ENCODE measurements around the gene WNT1. TPM values are rescaled to one million over a fixed set of nuclear protein-coding genes. Genes with fewer than 3 reads are reported as not detected.

WNT1 gene
- total RNA-seq, 1 donor from 2014 or later, result not detected

DNA sequence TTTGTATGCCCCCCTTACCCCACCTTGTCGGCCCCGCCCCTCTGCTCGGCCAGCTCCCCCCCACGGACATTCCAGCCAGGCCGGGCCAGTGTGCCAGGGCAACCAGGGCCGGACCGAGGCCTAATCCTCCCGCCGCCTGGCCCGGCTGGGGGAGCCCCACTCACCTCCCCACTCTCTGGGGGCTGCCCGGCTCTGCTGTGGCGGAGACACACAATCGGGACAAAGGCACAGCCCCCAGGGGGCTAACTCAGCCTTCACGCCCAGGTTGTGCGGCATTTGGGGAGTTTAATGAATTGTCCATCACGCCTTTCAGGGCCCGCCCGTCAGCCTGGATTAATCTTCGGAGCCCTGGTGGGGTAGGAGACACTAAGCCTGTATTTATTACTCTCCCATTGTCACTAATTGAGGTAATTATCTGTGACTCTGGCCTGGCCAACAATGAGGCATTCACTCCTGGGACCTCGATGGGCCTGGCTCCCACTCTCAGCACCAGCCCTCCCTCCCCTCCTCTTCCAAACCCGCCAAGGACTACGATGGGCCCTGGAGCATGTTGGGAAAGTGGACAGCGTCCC, 8.7 kb downstream of the WNT1 start:
- H3K4me1 Mint-ChIP-seq (ENCODE audit: low read depth), result peaks cover under 1% of the 10 kb centered on the region

DNA sequence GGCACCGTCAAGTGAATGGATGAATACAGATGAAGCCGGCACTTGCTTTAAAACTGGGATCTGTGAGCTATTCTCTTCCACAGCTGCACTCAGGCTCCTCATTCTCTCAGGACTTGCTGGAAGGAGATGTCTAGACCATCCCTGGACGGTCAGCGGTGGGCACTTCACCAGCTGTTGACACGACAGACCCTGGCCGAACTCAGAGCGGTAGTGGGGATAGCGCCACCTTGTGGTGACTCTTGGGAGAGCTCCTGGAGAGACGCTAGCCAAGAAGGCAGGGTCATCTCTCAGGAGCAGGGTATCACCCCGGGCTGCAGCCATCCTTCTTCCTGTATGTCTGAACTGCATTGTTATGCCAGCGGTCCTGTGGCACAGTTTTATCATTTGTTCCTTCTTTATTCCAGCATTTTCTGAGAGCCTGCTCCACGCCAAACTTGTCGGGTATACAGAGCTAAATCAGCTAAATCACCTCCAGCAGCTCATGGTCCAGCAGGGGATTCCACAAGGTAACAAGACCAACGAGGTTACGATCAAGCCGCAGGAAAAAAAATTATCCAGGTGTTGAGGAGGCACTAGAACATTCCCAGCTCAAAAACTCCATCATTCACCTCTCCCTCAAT, 10.0 kb downstream of the WNT1 start:
- H3K4me3 Mint-ChIP-seq (ENCODE audit: low read depth), result no peak overlapping the region
- TF ChIP-seq, protein P1, sequence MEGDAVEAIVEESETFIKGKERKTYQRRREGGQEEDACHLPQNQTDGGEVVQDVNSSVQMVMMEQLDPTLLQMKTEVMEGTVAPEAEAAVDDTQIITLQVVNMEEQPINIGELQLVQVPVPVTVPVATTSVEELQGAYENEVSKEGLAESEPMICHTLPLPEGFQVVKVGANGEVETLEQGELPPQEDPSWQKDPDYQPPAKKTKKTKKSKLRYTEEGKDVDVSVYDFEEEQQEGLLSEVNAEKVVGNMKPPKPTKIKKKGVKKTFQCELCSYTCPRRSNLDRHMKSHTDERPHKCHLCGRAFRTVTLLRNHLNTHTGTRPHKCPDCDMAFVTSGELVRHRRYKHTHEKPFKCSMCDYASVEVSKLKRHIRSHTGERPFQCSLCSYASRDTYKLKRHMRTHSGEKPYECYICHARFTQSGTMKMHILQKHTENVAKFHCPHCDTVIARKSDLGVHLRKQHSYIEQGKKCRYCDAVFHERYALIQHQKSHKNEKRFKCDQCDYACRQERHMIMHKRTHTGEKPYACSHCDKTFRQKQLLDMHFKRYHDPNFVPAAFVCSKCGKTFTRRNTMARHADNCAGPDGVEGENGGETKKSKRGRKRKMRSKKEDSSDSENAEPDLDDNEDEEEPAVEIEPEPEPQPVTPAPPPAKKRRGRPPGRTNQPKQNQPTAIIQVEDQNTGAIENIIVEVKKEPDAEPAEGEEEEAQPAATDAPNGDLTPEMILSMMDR (IDR thresholded peaks at IDR 0.05; ENCODE audit: unreplicated experiment), result peak; percentile 85
- H3K4me1 Mint-ChIP-seq (ENCODE audit: low read depth), result no peaks in the 10 kb centered on the region
- H3K36me3 Mint-ChIP-seq (ENCODE audit: insufficient read depth), result no peaks in the 10 kb centered on the region
- no peak overlapping the region for H3K27ac Mint-ChIP-seq
- peak; percentile 66 for DNase-seq (ENCODE audit: low spot score, unreplicated experiment)
- H3K9me3 Mint-ChIP-seq (ENCODE audit: low read depth), result no peaks in the 10 kb centered on the region
- H3K27me3 Mint-ChIP-seq, result peaks cover 77% of the 10 kb centered on the region

More for the DNA sequence above, 8.7 kb downstream of the WNT1 start:
- TF ChIP-seq, protein P1 (IDR thresholded peaks at IDR 0.05; ENCODE audit: unreplicated experiment), result no peak
- DNase-seq (ENCODE audit: low spot score, unreplicated experiment), result no peak
- Mint-ChIP-seq H3K27ac (no peak overlapping the region), H3K27me3 (peaks cover 81% of the 10 kb centered on the region), H3K36me3 (ENCODE audit: insufficient read depth) (no peaks in the 10 kb centered on the region), H3K4me3 (ENCODE audit: low read depth) (no peak overlapping the region), H3K9me3 (ENCODE audit: low read depth) (no peaks in the 10 kb centered on the region)

DNA sequence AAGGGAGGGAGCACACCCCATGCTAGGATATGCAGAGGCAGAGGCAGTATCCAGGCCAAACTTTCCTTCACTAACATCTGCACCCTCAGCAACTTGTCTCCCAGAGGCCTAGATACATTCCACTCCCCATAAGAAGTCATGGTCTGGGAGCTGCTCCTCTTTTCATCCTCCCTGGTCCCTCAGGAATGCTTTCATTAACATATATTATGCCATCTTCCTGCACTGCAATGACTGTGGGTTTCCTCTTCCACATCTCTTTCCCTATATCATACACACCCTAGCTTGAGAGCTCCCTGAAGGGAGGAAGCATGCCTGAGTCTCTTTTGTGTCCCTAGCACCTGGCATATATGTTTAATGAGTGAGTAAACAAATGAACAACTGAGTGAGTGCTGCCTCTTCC, 12.4 kb downstream of the WNT1 start:
- H3K27me3 Mint-ChIP-seq, result peaks cover 73% of the 10 kb centered on the region
- DNase-seq (ENCODE audit: low spot score, unreplicated experiment), result no peak

DNA sequence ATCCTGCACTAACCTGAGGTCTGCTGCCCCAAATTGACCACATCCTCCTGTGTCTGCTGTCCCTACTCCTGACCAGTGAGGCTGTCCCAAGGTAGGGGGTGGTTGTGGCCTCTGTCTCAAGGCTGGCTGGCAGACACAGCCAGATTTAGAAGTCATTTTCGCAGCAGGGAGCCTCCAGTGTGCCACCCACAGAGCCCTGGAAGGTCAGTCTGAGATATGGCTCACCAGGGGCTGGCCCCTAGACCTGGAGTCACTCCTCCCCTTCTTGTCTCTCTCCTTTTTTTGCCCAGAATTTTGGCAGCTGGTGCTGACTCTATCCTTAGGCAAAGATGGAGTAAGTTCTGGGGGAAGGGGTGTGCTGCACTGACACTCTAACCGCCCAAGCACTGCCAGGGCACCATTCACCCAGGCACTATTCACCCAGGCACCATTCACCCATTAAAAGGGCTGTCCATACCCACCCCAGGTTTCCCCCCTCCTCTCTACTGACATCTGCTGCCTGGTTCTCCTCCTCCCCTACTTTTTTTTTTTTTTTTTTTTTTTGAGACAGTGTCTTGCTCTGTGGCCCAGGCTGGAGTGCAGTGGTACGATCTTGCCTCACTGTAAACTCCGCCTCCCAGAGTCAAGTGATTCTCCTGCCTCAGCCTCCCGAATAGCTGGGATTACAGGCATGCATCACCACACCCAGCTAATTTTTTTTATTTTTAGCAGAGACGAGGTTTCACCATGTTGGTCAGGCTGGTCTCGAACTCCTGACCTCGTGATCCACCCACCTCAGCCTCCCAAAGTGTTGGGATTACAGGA, 13.3 kb downstream of the WNT1 start:
- H3K4me1 Mint-ChIP-seq (ENCODE audit: low read depth), result no peaks in the 10 kb centered on the region
- H3K27ac Mint-ChIP-seq, result no peak overlapping the region
- no peak for DNase-seq (ENCODE audit: low spot score, unreplicated experiment)
- no peaks in the 10 kb centered on the region for H3K9me3 Mint-ChIP-seq (ENCODE audit: low read depth)
- TF ChIP-seq, protein P1 (IDR thresholded peaks at IDR 0.05; ENCODE audit: unreplicated experiment), result no peak
- H3K36me3 Mint-ChIP-seq (ENCODE audit: insufficient read depth), result no peaks in the 10 kb centered on the region
- H3K27me3 Mint-ChIP-seq, result peaks cover 73% of the 10 kb centered on the region
- no peak overlapping the region for H3K4me3 Mint-ChIP-seq (ENCODE audit: low read depth)

More for the DNA sequence above, 12.4 kb downstream of the WNT1 start:
- Mint-ChIP-seq H3K4me3 (ENCODE audit: low read depth) (no peak overlapping the region), H3K27ac (no peak overlapping the region), H3K9me3 (ENCODE audit: low read depth) (no peaks in the 10 kb centered on the region), H3K36me3 (ENCODE audit: insufficient read depth) (no peaks in the 10 kb centered on the region), H3K4me1 (ENCODE audit: low read depth) (no peaks in the 10 kb centered on the region)
- TF ChIP-seq, protein P1 (IDR thresholded peaks at IDR 0.05; ENCODE audit: unreplicated experiment), result no peak

DNA sequence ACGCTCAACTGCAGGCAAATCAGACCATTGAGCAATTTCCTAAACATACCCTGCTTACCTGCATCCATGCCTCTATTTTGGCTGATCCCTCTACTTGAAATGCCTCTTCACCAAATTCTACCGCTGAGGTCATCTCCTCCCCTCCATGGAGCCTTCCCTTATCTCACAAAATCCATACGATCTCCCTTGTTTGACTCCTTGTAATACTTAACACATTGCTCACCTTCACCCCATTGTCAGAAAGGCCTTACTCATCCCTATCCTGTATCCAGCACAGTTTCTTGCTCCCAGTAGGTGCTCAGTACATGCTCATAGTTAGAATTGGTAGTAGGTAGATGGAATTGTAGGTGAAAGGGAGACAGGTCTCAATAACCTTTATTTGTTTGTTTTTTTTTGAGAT, 15.7 kb downstream of the WNT1 start:
- no peaks in the 10 kb centered on the region for H3K9me3 Mint-ChIP-seq (ENCODE audit: low read depth)
- peaks cover 70% of the 10 kb centered on the region for H3K27me3 Mint-ChIP-seq
- DNase-seq (ENCODE audit: low spot score, unreplicated experiment), result no peak
- no peak overlapping the region for H3K27ac Mint-ChIP-seq
- no peak overlapping the region for H3K4me3 Mint-ChIP-seq (ENCODE audit: low read depth)
- TF ChIP-seq, protein P1 (IDR thresholded peaks at IDR 0.05; ENCODE audit: unreplicated experiment), result no peak
- H3K4me1 Mint-ChIP-seq (ENCODE audit: low read depth), result no peaks in the 10 kb centered on the region
- no peaks in the 10 kb centered on the region for H3K36me3 Mint-ChIP-seq (ENCODE audit: insufficient read depth)

All from progenitor cell of endocrine pancreas (in vitro differentiated cells).